ENCODE data around the gene QSOX1. TPM values are rescaled to one million over a fixed set of nuclear protein-coding genes. Genes with fewer than 3 reads are reported as not detected.
A peak's percentile ranks its signal among the peaks of the same experiment; 100 is the strongest.
"Not testable (repeated sequence)": the region's sequence is repeated elsewhere in the genome, so short reads cannot be mapped to it uniquely, and the experiment has no call there.

Gene QSOX1, protein sequence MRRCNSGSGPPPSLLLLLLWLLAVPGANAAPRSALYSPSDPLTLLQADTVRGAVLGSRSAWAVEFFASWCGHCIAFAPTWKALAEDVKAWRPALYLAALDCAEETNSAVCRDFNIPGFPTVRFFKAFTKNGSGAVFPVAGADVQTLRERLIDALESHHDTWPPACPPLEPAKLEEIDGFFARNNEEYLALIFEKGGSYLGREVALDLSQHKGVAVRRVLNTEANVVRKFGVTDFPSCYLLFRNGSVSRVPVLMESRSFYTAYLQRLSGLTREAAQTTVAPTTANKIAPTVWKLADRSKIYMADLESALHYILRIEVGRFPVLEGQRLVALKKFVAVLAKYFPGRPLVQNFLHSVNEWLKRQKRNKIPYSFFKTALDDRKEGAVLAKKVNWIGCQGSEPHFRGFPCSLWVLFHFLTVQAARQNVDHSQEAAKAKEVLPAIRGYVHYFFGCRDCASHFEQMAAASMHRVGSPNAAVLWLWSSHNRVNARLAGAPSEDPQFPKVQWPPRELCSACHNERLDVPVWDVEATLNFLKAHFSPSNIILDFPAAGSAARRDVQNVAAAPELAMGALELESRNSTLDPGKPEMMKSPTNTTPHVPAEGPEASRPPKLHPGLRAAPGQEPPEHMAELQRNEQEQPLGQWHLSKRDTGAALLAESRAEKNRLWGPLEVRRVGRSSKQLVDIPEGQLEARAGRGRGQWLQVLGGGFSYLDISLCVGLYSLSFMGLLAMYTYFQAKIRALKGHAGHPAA
- 100 and 121 TPM in 2 replicates for total RNA-seq

DNA sequence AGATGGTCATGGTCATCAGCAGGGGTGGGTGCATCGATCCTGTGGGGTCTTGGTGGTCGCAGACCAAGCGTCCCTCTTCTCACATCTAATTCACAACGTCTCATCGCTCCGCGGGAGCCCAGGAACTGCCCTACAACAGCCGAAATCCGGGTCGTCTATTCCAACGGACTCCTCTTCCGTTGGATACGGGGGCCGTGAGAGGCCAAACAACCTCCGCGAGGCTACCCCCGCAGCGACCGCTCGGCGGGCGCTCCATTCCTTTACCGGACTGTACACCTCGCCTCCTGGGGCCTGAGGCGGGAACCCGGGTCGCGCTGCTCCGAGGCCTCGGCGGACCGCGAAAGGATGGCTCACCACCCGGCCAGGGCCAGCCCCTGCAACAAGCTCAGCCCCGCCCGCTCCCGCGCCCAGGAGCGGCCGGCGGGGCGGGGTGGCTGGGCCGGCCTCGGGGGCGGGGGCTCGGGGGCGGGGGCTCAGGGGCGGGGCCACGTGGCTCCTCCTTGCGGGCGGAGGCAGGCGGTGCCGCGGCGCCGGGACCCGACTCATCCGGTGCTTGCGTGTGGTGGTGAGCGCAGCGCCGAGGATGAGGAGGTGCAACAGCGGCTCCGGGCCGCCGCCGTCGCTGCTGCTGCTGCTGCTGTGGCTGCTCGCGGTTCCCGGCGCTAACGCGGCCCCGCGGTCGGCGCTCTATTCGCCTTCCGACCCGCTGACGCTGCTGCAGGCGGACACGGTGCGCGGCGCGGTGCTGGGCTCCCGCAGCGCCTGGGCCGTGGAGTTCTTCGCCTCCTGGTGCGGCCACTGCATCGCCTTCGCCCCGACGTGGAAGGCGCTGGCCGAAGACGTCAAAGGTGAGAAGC is at the start of gene QSOX1:
TSS of gene QSOX1 (plus strand) at position 545 of the 857 bp plus-strand sequence. CDS start at position 584, 39 bp downstream.
- peak; percentile 92 for DNase-seq

GRCh38 chr1:180112091-180112490 is 42.6 kb upstream of the QSOX1 start:
- DNase-seq: no peak

DNA sequence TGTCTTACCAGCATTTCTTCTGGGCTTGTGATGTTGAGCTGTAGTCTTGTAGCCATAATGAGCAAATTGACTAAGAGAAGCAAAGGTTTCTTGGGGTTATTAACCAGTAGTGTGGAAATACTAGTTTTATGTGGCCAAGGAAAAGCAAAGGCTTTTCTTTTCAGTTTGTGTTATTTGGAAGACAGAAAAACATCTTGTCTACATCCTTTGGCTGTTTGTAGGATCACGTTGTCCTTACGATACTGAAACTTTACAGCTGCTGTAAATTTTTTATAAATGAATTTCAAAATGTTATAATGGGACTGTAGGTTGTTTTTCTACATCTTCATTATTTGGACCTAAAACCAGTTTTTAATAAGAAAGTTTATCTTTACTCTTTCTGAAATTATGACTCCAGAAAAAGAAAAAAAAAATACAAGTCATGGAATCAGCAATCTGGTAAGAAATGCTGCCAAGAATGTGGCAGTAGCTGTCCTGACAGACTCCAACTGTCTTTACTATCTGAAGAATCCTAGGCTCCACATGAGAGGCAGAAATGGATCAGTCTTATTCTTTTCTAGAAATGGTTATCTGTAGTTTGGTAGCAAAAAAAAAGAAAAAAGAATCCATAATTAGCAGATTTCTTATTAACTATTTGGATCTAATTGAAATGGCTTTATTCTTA is 41.6 kb upstream of the QSOX1 start:
- no peak for DNase-seq

- DNase-seq: no peak
Measured at GRCh38 chr1:180114396-180114945, 40.2 kb upstream of the QSOX1 start.

DNA sequence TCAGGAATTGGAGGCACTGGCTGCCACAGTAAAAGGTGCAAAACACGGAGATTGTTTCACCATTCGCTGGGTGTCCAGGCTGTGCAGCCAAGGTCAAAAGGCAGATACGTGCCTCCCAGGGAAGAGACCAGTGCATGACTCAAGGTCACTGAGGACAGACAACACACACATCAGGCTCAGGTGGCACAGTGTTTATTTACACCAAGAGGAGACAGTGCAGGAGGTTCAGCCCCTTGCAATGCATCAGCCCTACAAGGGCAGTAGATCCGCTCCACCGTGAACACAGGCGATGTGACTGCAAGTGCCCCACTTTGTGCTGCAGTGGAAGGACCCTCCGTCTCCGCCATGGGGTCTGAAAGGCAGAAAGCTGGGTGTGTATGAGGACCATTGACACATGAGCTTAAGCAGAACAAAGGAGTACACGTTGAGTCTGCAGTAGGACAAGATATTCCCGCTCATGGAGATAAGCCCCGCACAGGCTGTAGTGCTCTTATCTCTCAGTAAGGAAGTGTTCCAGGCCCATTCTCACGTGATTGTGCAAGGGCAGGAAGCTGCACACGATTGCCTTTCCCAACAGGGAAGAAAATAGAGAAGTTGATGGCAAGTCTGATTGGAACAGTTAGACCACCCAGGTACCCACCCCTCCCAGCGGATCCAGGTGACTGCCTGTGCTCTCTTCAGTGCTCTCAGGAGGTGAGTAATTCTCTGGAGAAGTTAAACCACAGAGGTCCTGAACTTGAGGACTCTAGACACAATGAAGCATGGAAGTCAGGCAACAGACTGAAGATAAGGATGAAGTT is 37.5 kb upstream of the QSOX1 start:
- DNase-seq: no peak

GRCh38 chr1:180117764-180118116 is 36.9 kb upstream of the QSOX1 start:
- DNase-seq: no peak

- DNase-seq: no peak
Measured at GRCh38 chr1:180119837-180120236, 34.8 kb upstream of the QSOX1 start.

DNA sequence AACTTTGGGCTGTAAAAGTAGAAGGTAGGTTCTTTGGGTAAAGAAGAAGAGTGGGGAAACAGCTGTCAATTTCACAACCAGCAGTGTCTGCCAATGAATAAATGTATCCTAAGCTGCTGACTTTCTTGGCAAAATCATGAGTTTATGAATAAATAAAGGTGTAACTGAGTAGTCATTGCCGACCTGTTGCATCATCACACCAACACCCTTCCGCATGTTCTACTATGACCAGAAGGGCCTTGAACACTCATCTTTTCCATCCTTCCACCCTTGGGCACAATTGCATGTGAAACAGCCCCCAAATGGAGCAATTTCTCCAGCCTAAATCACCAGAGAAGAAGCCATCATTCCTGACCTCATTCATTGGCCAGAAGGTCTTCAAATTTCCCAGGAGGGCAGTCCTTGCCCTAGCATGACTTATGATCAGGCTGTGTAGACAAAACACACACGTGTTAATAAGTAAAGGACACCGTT is 31.2 kb upstream of the QSOX1 start:
- no peak for DNase-seq

- no peak for DNase-seq
Measured at GRCh38 chr1:180130651-180131050, 24.0 kb upstream of the QSOX1 start.

- peak; percentile 66 for DNase-seq
Measured at GRCh38 chr1:180131510-180131909, 23.2 kb upstream of the QSOX1 start.

GRCh38 chr1:180133193-180133592 is 21.5 kb upstream of the QSOX1 start:
- DNase-seq: no peak

GRCh38 chr1:180133688-180134087 is 21.0 kb upstream of the QSOX1 start:
- not testable (repeated sequence) for DNase-seq

DNA sequence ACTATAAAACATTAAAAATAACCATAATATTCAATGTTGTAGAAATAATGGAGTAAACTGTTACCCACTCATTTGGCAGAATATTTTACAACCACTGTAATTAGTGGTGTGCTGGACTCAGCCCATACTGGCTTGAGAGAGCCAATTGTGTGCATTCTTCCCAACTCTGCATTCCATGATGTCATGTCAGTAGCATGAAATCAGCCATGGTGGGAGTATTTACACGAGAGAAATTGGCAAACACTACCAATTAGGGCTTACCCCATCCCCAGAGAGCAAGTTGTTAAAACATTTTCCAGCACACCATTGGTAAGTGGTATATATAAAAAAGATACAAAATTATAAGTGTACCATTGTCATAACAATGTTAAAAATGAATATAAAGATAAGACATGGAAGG is 19.1 kb upstream of the QSOX1 start:
- no peak for DNase-seq

- peak; percentile 69 for DNase-seq
Measured at GRCh38 chr1:180136331-180136967, 18.2 kb upstream of the QSOX1 start.

DNA sequence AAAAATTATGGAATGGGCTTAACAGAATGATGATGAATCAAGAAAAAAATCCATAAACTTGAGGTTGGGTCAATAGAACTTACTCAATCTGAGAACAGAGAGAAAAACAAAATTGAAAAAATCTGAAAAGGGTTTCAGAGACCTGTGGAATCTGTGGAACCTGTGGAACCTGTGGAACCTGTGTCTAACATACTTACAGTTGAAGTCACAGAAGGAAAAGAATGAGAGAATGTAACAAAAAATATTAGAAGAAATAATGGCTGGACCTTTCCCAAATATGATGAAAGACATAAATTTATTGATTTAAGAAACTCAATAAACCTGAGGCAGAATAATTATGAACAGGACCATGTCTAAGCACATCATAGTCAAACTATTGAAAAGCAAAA is 17.7 kb upstream of the QSOX1 start:
- no peak for DNase-seq

DNA sequence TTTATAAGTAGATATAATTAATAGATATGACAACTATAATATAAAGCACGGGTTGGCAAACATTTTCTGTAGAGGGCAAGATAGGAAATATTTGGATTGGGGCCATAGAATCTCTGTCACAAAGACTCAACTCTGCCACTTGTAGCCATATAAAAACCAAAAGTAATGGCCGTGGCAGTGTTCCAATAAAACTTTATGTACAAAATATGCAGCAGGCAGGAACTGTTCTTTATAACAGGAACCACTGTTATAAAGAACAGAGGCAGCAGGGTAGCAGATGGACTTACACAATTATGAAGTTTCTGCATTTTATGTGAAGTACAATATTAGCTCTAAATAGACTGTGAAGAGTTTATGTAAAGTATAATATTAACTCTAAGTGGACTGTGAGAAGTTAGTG is 16.9 kb upstream of the QSOX1 start:
- peak; percentile 7 for DNase-seq

DNA sequence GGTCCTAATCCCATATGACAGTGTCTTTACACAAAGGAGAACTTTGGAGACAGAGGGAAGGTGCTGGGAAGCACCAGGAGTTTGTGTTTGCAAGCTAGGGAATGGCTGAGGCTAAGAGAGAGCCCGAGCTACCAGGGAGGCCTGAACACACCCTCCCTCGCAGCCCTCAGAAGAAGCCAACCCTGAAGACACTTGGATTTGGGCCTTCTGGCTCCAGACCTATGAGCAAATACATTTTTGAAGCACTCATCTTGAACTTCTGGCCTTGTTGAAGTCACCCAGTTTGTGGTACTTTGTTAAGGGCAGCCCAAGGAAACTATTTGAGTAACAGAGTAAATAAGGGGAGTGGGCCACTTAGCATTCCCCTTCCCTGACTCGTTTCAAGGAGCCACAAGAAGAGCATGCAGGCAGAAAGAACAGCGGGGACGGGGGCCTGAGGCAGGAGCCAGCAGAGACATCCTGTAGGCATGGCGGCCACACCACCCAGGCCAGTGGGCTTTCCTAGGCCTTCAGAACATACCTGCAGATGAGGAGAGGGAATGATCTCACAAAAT is 13.2 kb upstream of the QSOX1 start:
- DNase-seq: no peak

GRCh38 chr1:180143359-180143758 is 11.3 kb upstream of the QSOX1 start:
- no peak for DNase-seq

DNA sequence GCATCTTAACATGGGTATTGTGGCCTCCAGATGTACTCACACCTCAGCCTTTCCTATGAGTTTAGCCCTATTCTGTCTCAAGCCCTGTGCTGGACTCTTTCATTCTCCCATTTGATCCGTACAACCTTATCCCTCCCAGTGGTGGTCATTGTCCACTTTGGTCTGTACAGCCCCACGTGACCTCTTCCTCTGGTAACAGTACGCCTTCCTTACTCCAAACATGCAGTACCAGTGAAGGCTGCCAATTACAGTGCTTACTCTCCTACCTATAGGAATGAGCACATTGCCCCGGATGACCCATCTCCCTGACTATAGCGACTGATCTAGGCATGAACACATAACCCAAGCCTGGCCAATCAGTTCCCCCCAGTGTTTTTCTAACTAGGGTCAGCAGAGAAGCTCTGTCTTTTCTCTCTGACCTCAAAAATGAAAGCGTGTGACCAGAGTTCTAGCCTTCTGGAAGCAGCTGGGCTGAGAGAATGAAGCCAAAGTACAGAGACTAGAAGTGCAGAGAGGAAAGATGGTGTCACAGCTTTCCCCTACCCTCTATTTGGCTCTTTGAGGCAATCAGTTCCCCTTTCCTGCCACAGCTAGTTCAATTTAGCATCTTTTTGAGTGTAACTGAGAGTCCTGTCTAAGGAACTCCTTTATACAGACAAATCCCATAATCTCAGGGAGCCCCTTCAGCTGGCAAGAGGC is 9.9 kb upstream of the QSOX1 start:
- DNase-seq: no peak

GRCh38 chr1:180145446-180145845 is 9.2 kb upstream of the QSOX1 start:
- no peak for DNase-seq

Data from dermis blood vessel endothelial cell (primary cell).